Progenitor cell of endocrine pancreas (in vitro differentiated cells): ENCODE measurements around the gene TAGLN2. TPM values are rescaled to one million over a fixed set of nuclear protein-coding genes. Genes with fewer than 3 reads are reported as not detected.

Experiments
- DNase-seq: peaks from one replicate; pipeline ENCODE4 v3.0.0; 2021; ENCODE audit warnings: low spot score; ENCODE audit not compliant: unreplicated experiment
- H3K27ac Mint-ChIP-seq: 2 replicates; pipeline ENCODE4 v1.8.0; 2021; ENCODE audit warnings: mild to moderate bottlenecking, moderate library complexity, mixed read lengths
- H3K27me3 Mint-ChIP-seq: 2 replicates; pipeline ENCODE4 v1.8.0; 2021; ENCODE audit warnings: mixed read lengths
- H3K36me3 Mint-ChIP-seq: 2 replicates; pipeline ENCODE4 v1.8.0; 2022; ENCODE audit warnings: mixed read lengths; ENCODE audit not compliant: insufficient read depth
- H3K4me1 Mint-ChIP-seq: 2 replicates; pipeline ENCODE4 v1.8.0; 2021; ENCODE audit warnings: low read depth, mixed read lengths
- H3K4me3 Mint-ChIP-seq: 2 replicates; pipeline ENCODE4 v1.8.0; 2021; ENCODE audit warnings: low read depth, mild to moderate bottlenecking, moderate library complexity, mixed read lengths
- H3K9me3 Mint-ChIP-seq: 2 replicates; pipeline ENCODE4 v1.8.0; 2021; ENCODE audit warnings: low read depth, mixed read lengths
- CTCF ChIP-seq: fragments of 200-600 bp; sonication (generic); IDR thresholded peaks from one replicate; pipeline ENCODE4 v1.5.0; 2021; ENCODE audit warnings: antibody characterized with exemption, mild to moderate bottlenecking; ENCODE audit not compliant: unreplicated experiment
- total RNA-seq: library from RNA; stranded (reverse); gene quantifications from 2 replicates; pipeline ENCODE4 v1.2.1, GENCODE V29; 2021

TAGLN2 gene
- total RNA-seq, 1 donor from 2014 or later: 153 TPM

GRCh38 chr1:159873530-159874143 lies 51.7 kb downstream of the TAGLN2 start:
- Mint-ChIP-seq H3K36me3 (peaks cover 1% of the 10 kb centered on the region), H3K4me3 (no peak overlapping the region), H3K27me3 (peaks cover 64% of the 10 kb centered on the region), H3K4me1 (no peaks in the 10 kb centered on the region), H3K27ac (no peak overlapping the region), H3K9me3 (no peaks in the 10 kb centered on the region)
- DNase-seq: no peak
- no peak for TF ChIP-seq CTCF

- H3K36me3 Mint-ChIP-seq: peaks cover 1% of the 10 kb centered on the region
- DNase-seq: no peak
- H3K4me3 Mint-ChIP-seq: no peak overlapping the region
- H3K27ac Mint-ChIP-seq: no peak overlapping the region
- H3K27me3 Mint-ChIP-seq: peaks cover 69% of the 10 kb centered on the region
- no peaks in the 10 kb centered on the region for H3K4me1 Mint-ChIP-seq
- no peaks in the 10 kb centered on the region for H3K9me3 Mint-ChIP-seq
- TF ChIP-seq CTCF: no peak
Measured at GRCh38 chr1:159872891-159873290, 52.4 kb downstream of the TAGLN2 start.

GRCh38 chr1:159870704-159871103 lies 54.6 kb downstream of the TAGLN2 start:
- H3K27me3 Mint-ChIP-seq: peaks cover 81% of the 10 kb centered on the region
- H3K4me3 Mint-ChIP-seq: no peak overlapping the region
- TF ChIP-seq CTCF: no peak
- DNase-seq: no peak
- peaks cover 2% of the 10 kb centered on the region for H3K4me1 Mint-ChIP-seq
- no peaks in the 10 kb centered on the region for H3K36me3 Mint-ChIP-seq
- H3K9me3 Mint-ChIP-seq: no peaks in the 10 kb centered on the region
- no peak overlapping the region for H3K27ac Mint-ChIP-seq

GRCh38 chr1:159869607-159870006 lies 55.7 kb downstream of the TAGLN2 start:
- peaks cover 83% of the 10 kb centered on the region for H3K27me3 Mint-ChIP-seq
- H3K4me1 Mint-ChIP-seq: peaks cover 2% of the 10 kb centered on the region
- H3K9me3 Mint-ChIP-seq: no peaks in the 10 kb centered on the region
- no peak overlapping the region for H3K27ac Mint-ChIP-seq
- H3K36me3 Mint-ChIP-seq: no peaks in the 10 kb centered on the region
- no peak for TF ChIP-seq CTCF
- H3K4me3 Mint-ChIP-seq: no peak overlapping the region
- no peak for DNase-seq

- no peaks in the 10 kb centered on the region for H3K9me3 Mint-ChIP-seq
- H3K4me3 Mint-ChIP-seq: no peak overlapping the region
- no peak for DNase-seq
- H3K4me1 Mint-ChIP-seq: peaks cover 2% of the 10 kb centered on the region
- no peak for TF ChIP-seq CTCF
- H3K27me3 Mint-ChIP-seq: peaks cover 84% of the 10 kb centered on the region
- H3K27ac Mint-ChIP-seq: no peak overlapping the region
- H3K36me3 Mint-ChIP-seq: no peaks in the 10 kb centered on the region
Measured at GRCh38 chr1:159869173-159869572, 56.1 kb downstream of the TAGLN2 start.
